Spleen (tissue), 7 donors: Measurements from ENCODE around the gene SNRPA1.

Experiments
- CTCF ChIP-seq, 11 experiments: fragments of 200-600 bp in 7 of 11; fragments of 450-650 bp in 4 of 11; sonication (generic) in 4 of 11; IDR thresholded peaks in 8 of 11; conservative IDR thresholded peaks in 3 of 11; 1 replicate in 7 of 11; 2 replicates in 4 of 11; pipeline versions ENCODE4 v1.4.0 to v1.8.0; 2016 to 2021; ENCODE audit warnings: antibody characterized with exemption in 11 of 11, inconsistent platforms in 4 of 11, mild to moderate bottlenecking in 1 of 11
- POLR2A ChIP-seq, 3 donors: fragments of 450-650 bp; IDR thresholded peaks; one replicate each; pipeline ENCODE4 v1.5.1; 2017; ENCODE audit warnings: antibody characterized with exemption in 3 of 3, mild to moderate bottlenecking in 1 of 3
- POLR2AphosphoS5 ChIP-seq, 3 donors: sonication (generic); formaldehyde crosslinking; IDR thresholded peaks; one replicate each; pipeline ENCODE4 v1.5.1; 2017; ENCODE audit warnings: antibody characterized with exemption in 3 of 3
- donor health status: DM: no; HTN: no; CAD: no; lungs with moderate emphysema.
- donor health status: DM: no; HTN: no; CAD: no.
- donor health status: DM: no; HTN: no; CAD: no.

- TF ChIP-seq CTCF (IDR thresholded peaks at IDR 0.05 in 8 of 11, conservative IDR thresholded peaks at IDR 0.05 in 3 of 11) (no peak), POLR2A (IDR thresholded peaks at IDR 0.05) (no peak), POLR2AphosphoS5 (IDR thresholded peaks at IDR 0.05) (no peak)
These were observed 40.0 kb downstream of the SNRPA1 start for GRCh38 chr15:101255051-101255395.
